Motor neuron (in vitro differentiated cells): ENCODE data around the gene TMEM143. TPM values are rescaled to one million over a fixed set of nuclear protein-coding genes. Genes with fewer than 3 reads are reported as not detected.
A peak's percentile ranks its signal among the peaks of the same experiment; 100 is the strongest.
"Not testable (repeated sequence)": the region's sequence is repeated elsewhere in the genome, so short reads cannot be mapped to it uniquely, and the experiment has no call there.

Experiments
- ATAC-seq, 8 experiments: fragments of 200-7000 bp; cut with Tn5 transposase; replicated peaks in 6 of 8; 2 replicates each; pipeline ENCODE4 v1.8.0; 2021; ENCODE audit warnings: mild to moderate bottlenecking in 8 of 8, moderate library complexity in 8 of 8
- H3K27ac ChIP-seq, 2 donors: fragments of 250-450 bp; sonication (Bioruptor Pico); 2 replicates each; pipeline ENCODE4 v1.9.0; 2021; ENCODE audit warnings: antibody characterized with exemption in 2 of 2, mild to moderate bottlenecking in 2 of 2, moderate library complexity in 1 of 2
- H3K4me1 ChIP-seq, 2 donors: fragments of 250-450 bp; sonication (Bioruptor Pico); replicated peaks in 1 of 2; 2 replicates each; pipeline ENCODE4 v1.6.1; 2021; ENCODE audit warnings: antibody characterized with exemption in 2 of 2, mild to moderate bottlenecking in 2 of 2, moderate library complexity in 1 of 2
- H3K4me3 ChIP-seq, 5 donors: fragments of 250-450 bp; sonication (Bioruptor Pico); 2 replicates each; pipeline ENCODE4 v1.9.0; 2021; ENCODE audit warnings: antibody characterized with exemption in 5 of 5, mild to moderate bottlenecking in 5 of 5, moderate library complexity in 4 of 5
- WGBS, 10 experiments: fragments of 450-650 bp; shearing (Covaris generic); methylation state at CpG; one replicate each; pipeline ENCODE4 v1.0.0; 2022; 5-methylcytosine and 5-hydroxymethylcytosine counted together
- in situ Hi-C, 9 experiments: fragments of 400-800 bp; cut with MboI; loops; one replicate each; pipeline ENCODE4 v1.15.0; 2021; ENCODE audit warnings: low sequenced_read_pairs in 9 of 9, low pct_unique_long_range_greater_than_20kb in 2 of 9; ENCODE audit not compliant: unreplicated experiment in 9 of 9
- total RNA-seq, 8 experiments: library from RNA; unstranded; fragments of 300-600 nt; gene quantifications; 2 replicates each; pipeline versions ENCODE4 v1.2.3 to v1.2.4, GENCODE V29; 2022

The TMEM143 gene
- total RNA-seq, 8 experiments from 2014 or later: 4.0 to 12.7 (median 7.9) TPM

DNA sequence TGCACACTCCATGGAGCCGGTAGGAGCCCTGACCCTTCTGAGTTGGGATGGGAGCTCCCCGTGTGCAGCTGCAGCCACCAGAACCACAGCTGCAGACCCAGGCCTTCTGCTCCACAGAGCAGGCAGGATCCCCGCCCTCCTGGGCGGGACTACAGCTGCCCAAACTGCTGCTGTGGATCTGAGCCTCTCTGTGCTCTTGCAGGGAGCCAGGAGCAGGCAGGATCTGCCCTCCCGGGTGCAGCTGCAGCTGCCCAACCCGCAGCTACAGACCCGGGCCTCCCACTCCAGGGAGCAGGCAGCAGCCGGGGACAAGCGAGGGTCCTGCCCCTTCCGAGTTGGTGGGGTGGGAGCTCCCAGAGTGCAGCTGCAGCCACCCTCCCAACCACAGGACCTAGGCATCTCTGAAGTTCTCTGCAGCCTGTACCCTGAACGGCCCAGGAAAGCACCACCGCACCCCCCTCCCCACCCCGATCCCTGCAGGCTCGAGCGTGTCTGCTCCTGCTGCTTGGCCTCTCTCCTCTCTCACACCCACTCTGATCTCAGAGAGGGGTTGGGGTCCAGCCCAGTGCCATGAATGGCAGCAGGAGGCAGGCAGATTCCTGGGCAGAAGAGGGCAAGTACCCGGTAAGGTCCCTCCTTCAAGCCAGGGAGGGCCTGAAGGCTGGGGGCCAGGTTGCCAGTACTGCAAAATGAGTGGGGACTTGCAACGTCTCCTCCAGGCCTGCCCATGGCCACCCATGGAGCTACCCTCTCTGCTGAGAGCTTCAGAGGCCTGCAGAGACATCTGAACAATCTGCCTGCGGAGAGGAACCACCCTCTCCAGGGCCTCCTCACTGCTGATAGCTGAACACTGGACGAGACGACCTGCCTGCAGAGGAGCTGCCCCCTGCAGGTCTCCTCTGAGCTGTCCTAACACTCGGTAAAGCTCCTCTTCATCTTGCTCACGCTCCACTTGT, 54.8 kb downstream of the TMEM143 start:
- H3K27ac ChIP-seq: peak overlapping the region in 1 of 2 donors; percentile 17
- peak; percentile 44 to 93 (median 86) for ATAC-seq
- in situ Hi-C loops: loop anchor here in 2 of 9 experiments (25.0 kb wide), 1 partner anchor 278 kb away; no protein-coding TSS in a partner anchor

DNA sequence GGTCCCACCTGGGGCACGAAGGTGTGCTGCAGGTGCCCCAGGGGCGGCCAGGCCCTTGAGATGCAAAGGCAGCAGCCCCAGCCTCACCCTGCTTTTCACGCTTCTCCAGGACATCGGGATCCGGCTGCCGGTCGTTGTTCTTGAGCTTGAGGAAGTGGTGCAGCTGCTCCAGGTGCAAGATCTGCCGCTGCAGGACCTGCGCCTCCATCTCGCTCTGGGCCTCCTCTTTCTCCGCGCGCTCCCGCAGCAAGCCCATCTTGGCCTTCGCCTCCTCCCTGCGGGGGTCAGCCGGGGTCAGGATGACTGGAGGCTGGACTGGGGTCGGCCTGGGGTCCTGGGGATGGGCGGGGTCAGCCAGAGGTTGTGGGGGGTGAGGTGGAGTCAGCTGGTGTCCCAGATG, 59.9 kb downstream of the TMEM143 start:
- Histone ChIP-seq H3K4me1 (peaks cover 5 to 7% of the 10 kb centered on the region in 2 donors), H3K4me3 (no peak overlapping the region), H3K27ac (no peak overlapping the region)
- no peak for ATAC-seq
- in situ Hi-C loops: loop anchor here in 2 of 9 experiments (25.0 kb wide), 1 partner anchor 283 kb away; no protein-coding TSS in a partner anchor
- WGBS, 10 experiments: 80 to 95% methylated on average over 1 to 7 of the region's 19 CpGs; no CpG with 5 or more reads in 8 of the 10 experiments

More for the DNA sequence above, 54.8 kb downstream of the TMEM143 start:
- WGBS, 10 experiments: 10 to 63% (median 25%) methylated on average over 1 to 6 of the region's 22 CpGs; no CpG with 5 or more reads in 4 of the 10 experiments
- Histone ChIP-seq H3K4me3 (no peak overlapping the region), H3K4me1 (peaks cover 12 to 15% of the 10 kb centered on the region in 2 donors)

DNA sequence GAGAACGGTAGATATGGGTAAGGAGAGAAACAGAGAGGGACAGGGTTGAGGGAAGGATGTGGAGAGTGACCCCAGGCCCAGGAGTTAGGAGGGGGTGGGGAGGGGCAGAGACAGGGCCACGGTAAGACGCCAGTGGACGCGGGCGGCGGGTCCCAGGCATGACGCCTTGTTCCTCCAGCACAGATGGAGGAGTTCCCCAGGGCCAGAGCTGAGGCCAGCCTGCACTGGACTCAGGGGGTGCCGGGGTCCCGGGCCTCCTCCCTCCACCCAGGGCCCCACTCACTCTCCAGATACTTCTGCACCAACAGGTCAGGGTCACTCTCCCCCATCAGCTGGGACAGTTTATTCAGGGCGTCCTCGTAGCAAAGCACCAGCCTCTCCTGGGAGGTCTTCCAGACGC, 60.4 kb downstream of the TMEM143 start:
- peaks cover 0 to 2% of the 10 kb centered on the region in 2 donors for H3K4me1 ChIP-seq
- no peak overlapping the region for H3K4me3 ChIP-seq
- WGBS, 10 experiments: 40 to 100% (median 88%) methylated on average over 1 of the region's 13 CpGs; no CpG with 5 or more reads in 5 of the 10 experiments
- in situ Hi-C loops: loop anchor here in 2 of 9 experiments (25.0 kb wide), 1 partner anchor 284 kb away; no protein-coding TSS in a partner anchor
- ATAC-seq: no peak
- no peak overlapping the region for H3K27ac ChIP-seq

DNA sequence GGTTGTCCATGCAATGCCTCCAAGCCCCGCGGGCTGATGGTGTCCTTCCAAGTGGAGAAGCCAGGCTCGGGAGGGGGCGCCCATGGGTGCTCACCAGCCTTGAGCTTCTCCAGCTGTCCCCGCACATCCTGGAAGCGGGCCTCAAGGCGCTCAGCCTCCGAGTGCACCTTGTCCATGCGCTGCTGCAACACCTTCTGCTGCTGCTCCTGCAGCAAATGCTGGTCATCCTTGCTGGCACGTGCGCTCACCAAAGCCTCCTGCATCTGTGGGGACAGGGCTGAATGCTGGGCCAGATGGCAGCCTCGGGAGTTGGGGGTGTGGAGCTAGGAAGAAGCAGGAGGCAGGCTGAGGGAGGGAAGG, 61.2 kb downstream of the TMEM143 start:
- in situ Hi-C loops: loop anchor here in 2 of 9 experiments (25.0 kb wide), 1 partner anchor 285 kb away; no protein-coding TSS in a partner anchor
- no peak overlapping the region for H3K27ac ChIP-seq
- H3K4me1 ChIP-seq: no peaks in the 10 kb centered on the region
- 84 to 93% methylated on average over 3 to 5 of the region's 12 CpGs; no CpG with 5 or more reads in 8 of the 10 experiments for WGBS, 10 experiments
- no peak for ATAC-seq
- no peak overlapping the region for H3K4me3 ChIP-seq

DNA sequence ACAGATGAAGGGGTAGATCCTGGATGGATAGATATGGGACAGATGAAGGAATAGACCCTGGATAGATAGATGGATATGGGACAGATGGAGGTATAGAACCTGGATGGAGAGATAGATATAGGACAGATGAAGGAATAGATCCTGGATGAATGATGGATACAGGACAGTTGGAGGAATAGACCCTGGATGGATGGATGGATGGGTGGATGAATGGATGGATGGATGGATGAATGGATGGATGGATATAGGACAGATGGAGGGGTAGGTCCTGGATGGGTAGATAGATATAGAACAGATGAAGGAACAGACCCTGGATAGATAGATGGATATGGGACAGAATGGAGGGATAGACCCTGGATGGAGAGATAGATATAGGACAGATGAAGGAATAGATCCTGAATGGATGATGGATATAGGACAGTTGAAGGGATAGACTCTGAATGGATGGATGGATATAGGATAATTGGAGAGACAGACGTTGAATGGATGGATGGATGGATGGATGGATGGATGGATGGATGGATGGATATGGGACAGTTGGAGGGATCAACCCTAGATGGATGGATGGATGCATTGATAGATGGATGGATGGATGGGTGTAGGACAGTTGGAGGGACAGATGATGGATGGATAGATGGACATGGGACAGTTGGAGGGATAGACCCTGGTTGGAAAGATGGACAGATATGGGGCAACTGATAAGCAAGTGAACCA, 61.7 kb downstream of the TMEM143 start:
- ATAC-seq: no peak

DNA sequence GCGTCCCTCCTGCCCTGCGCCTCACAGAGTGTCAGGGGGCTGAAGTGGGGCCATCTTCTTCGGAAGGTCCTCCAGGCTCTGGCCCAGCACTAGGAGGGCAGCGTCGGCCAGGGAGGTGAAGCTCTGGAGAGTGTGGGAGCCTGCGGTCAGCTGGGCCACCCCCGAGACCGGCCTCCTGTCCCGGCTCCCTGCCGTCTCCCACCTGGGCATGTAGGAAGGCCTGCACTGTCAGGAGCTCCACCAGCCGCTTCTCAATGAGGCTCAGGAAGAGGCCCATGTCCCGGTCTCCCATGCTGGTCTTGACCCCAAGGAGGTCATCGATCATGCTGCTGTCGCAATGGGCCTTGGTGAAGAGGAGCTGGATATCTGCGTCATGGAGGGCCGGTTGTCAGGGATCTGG, 65.8 kb downstream of the TMEM143 start:
- no peak overlapping the region for H3K27ac ChIP-seq
- in situ Hi-C loops: loop anchor here in 2 of 9 experiments (25.0 kb wide), 1 partner anchor 289 kb away; no protein-coding TSS in a partner anchor

More for the DNA sequence above, 61.7 kb downstream of the TMEM143 start:
- H3K27ac ChIP-seq: no peak overlapping the region
- WGBS, 10 experiments: 27 to 100% (median 80%) methylated on average over 1 of the region's 1 CpG; no CpG with 5 or more reads in 1 of the 10 experiments
- no peak overlapping the region for H3K4me3 ChIP-seq
- in situ Hi-C loops: loop anchor here in 2 of 9 experiments (25.0 kb wide), 1 partner anchor 285 kb away; no protein-coding TSS in a partner anchor
- H3K4me1 ChIP-seq: no peaks in the 10 kb centered on the region

DNA sequence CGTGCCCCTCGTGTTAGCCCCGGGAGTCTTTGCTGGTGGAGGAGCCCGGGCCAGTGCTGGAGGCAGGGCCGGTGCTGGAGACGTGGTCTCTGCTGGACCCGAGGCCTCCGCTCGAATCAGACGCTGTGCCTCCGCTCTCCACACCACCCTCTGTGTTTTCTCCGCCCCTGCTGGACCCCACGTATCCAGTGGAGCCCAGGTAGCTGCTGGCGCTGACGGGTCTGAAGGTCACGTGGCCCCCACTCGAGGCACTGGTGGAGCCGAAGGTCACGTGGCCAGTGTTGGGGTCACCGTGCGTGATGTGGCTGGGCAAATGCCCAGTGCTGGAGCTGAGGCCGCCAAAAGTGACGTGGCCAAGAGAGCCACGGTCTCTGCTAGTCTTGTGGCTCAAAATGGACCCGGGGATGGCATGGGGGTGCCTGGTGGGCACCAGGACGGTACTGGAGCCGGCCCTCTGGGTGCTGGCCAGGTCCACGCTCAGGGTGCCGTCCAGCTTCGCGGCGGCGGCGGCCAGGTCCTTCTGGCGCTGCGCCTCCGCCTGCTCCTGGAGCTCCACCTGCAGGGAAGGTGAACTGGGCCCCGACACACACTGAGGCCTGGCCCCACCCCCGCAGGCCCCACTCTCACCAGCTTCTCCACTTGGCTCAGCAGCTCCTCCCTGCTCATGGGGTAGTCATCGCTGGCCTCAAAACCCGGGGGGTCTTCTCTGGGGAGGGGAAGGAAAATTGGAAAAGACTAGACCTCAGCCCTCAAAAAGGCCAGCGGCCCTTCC, 66.6 kb downstream of the TMEM143 start:
- ATAC-seq: peak in 1 of 8 experiments; percentile 8
- H3K27ac ChIP-seq: no peak overlapping the region
- in situ Hi-C loops: loop anchor here in 2 of 9 experiments (25.0 kb wide), 1 partner anchor 290 kb away; no protein-coding TSS in a partner anchor
- no peak overlapping the region for H3K4me3 ChIP-seq
- WGBS, 10 experiments: 20 to 92% (median 72%) methylated on average over 1 to 14 of the region's 42 CpGs; no CpG with 5 or more reads in 4 of the 10 experiments
- H3K4me1 ChIP-seq: no peaks in the 10 kb centered on the region

More for the DNA sequence above, 65.8 kb downstream of the TMEM143 start:
- ATAC-seq: no peak
- H3K4me1 ChIP-seq: no peaks in the 10 kb centered on the region
- H3K4me3 ChIP-seq: no peak overlapping the region
- 40 to 85% (median 80%) methylated on average over 1 to 5 of the region's 16 CpGs; no CpG with 5 or more reads in 7 of the 10 experiments for WGBS, 10 experiments

DNA sequence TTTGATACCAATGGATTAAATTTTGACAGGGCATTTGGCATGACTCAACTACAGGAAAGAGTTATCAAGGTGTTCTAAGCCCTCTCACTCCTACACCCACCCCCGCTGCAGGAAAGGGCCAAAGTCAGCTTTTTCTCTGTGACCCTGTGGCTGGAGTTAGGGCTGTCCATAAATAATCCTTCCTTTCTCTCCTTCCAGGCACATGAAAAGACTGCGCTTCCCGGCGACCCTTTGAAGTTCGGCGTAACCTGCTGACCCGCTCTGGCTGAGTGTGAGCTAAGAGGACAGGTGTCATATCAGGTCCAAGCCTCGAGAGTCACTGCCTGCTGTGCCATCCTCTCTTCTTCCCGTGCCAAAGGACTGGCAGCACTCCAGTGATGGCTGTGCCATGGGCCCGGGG, 68.3 kb downstream of the TMEM143 start:
- ATAC-seq: no peak
- Histone ChIP-seq H3K27ac (no peak overlapping the region), H3K4me3 (no peak overlapping the region), H3K4me1 (no peaks in the 10 kb centered on the region)
- WGBS, 10 experiments: 44 to 92% (median 80%) methylated on average over 2 to 7 of the region's 10 CpGs; no CpG with 5 or more reads in 3 of the 10 experiments
- in situ Hi-C loops: loop anchor here in 2 of 9 experiments (25.0 kb wide), 1 partner anchor 292 kb away; no protein-coding TSS in a partner anchor

DNA sequence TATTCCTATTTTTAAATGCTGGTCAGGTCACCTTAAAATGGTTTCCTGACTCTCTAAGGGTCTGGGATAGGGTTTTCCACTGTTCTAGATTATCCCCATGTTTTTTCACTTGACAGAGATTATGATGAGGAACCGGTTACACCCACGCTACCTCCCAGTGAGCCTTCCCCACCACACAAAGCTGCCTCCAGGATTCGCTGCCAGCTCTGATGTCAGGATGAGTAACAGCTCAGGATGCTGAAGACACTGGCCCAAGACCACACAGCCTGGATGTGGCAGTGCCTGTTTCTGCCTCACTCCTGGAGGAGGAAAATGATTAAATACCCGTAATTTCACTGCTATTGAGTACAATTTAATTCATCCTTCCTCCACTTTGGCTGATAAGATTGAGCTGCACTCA, 70.9 kb downstream of the TMEM143 start:
- 0 to 100% (median 74%) methylated on average over 1 to 4 of the region's 4 CpGs; no CpG with 5 or more reads in 2 of the 10 experiments for WGBS, 10 experiments
- Histone ChIP-seq H3K4me3 (no peak overlapping the region), H3K4me1 (no peaks in the 10 kb centered on the region), H3K27ac (no peak overlapping the region)
- in situ Hi-C loops: loop anchor here in 2 of 9 experiments (25.0 kb wide), 1 partner anchor 295 kb away; no protein-coding TSS in a partner anchor
- peak in 2 of 8 experiments; percentile 28 to 30 for ATAC-seq

DNA sequence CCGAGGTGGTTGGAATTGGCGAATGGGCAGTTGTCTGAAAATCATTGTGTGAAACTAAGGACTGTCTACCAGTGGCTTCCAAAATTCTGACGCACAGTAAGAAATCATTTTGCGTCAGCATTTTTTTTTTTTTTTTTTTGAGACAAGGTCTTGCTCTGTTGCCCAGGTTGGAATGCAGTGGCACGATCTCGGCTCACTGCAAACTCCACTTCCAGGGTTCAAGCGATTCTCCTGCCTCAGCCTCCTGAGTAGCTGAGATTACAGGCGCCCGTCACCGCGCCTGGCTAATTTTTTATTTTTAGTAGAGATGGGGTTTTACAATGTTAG, 72.3 kb downstream of the TMEM143 start:
- ATAC-seq: peak in 1 of 8 experiments; percentile 5
- H3K27ac ChIP-seq, H3K4me1 ChIP-seq: not testable (repeated sequence)
- in situ Hi-C loops: loop anchor here in 2 of 9 experiments (25.0 kb wide), 1 partner anchor 296 kb away; no protein-coding TSS in a partner anchor
- H3K4me3 ChIP-seq: peak overlapping the region in 1 of 5 donors; percentile 31
- WGBS, 10 experiments: 0 to 80% (median 28%) methylated on average over 1 to 10 of the region's 11 CpGs; no CpG with 5 or more reads in 2 of the 10 experiments

DNA sequence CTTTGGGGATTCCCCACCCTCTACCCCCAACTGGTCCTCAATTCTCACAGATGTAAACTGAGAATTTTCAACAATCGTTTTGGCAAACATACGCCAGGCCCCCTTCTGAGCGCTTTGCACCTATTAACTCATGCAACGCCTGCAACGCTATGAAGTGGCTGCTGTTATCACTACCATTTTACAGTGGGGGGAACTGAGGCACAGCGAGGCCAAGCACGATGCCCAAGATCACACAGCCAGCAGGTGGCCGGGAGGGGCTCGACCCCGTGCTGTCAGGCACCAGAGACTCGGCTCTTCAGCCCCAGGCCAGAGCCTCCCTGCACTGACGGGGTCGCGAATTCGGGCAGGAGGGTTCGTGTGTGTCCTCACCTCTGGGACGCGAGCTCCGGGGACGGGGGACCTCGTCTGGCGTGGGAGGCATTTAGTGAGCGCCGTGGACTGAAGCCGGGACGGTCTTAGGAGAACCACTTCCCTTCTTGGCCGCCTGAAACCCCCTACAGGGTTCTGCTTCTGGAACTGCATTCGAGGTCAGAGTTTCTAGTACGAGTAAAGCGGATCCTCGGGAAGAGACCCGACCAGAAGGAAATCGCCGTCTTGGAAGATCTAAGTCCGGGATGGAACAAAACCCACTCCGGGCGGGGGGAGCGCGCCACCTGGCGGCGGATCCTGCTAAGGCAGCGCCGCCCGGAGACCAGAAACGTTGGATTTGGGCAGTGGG, 72.8 kb downstream of the TMEM143 start:
- in situ Hi-C loops: loop anchor here in 2 of 9 experiments (25.0 kb wide), 1 partner anchor 296 kb away; no protein-coding TSS in a partner anchor
- peak overlapping the region; percentile 23 to 34 (median 30) for H3K4me3 ChIP-seq
- no peak overlapping the region for H3K27ac ChIP-seq
- peak; percentile 77 to 94 (median 87) for ATAC-seq
- 0 to 4% (median 0%) methylated on average over 1 to 14 of the region's 45 CpGs; no CpG with 5 or more reads in 2 of the 10 experiments for WGBS, 10 experiments
- H3K4me1 ChIP-seq: no peaks in the 10 kb centered on the region
